ENCODE measurements around the gene CACNB2. TPM values are rescaled to one million over a fixed set of nuclear protein-coding genes. Genes with fewer than 3 reads are reported as not detected.
A peak's percentile ranks its signal among the peaks of the same experiment; 100 is the strongest.

CACNB2 gene
- total RNA-seq, 1 donor from 2014 or later = 1.1 TPM

DNA sequence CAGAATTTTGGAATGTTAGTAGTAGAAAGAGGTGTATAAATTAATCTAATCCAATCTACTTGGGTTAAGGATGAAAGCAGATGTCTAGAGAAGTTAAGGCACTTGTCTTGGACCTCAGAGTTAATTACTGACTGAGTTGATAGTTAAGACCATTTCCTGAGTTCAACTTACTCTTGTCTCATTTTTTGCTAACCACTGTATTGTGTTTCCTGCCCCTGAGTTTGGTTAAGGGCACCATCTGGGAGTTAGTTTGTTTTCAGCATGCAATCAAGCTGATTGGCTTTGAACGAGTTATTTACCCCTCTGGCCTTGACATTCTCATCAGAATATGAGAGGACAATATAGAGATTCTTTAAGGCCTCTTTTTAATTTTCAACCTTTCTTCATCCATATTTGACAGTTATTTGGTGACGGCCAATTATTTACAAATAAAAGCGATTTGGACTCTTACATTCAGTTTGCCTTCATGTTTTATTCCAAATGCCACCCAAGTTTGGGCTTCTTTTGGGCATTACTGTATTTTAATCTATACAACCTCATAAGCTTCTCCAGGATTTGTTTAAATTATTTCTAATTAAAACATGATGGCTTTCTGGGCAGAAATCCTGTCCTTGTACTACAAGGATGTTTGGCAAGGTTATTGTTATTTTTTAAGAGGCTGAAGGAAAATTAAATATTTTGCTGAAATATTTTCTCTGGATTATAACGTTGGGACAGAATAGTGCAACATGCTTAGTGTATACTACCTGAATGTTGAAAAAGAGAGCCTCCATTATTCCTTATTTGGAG, 225.0 kb downstream of the CACNB2 start:
- intact Hi-C loops (cut with micrococcal nuclease) = no loop called here
- no peaks in the 10 kb centered on the region for H3K27me3 Mint-ChIP-seq (ENCODE audit: low read depth)
- no peaks in the 10 kb centered on the region for H3K9me3 Mint-ChIP-seq
- H3K36me3 Mint-ChIP-seq (ENCODE audit: low read depth) = no peaks in the 10 kb centered on the region
- no peak overlapping the region for H3K27ac Mint-ChIP-seq
- DNase-seq (ENCODE audit: low spot score) = no peak
- no peaks in the 10 kb centered on the region for H3K4me1 Mint-ChIP-seq (ENCODE audit: low read depth)
- H3K4me3 Mint-ChIP-seq (ENCODE audit: low read depth) = no peak overlapping the region

DNA sequence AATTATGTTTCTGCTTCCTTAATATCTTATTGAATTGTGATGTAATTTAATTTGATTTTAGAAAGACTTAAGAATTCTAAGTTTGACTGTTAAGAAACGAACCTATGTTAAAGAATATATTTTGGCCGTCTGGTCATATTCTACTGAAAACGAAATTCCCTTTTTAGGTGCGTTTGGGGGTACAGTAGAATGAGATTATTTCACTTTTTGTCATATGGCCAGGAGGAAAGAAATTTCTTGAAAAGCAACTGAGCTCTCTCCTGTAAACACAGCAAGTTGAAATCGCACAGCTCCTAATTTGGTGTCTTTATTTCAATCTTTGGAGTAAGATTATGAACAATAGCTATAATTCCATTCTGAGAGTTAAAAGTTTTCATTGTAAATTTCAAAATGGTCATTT, 227.6 kb downstream of the CACNB2 start:
- no peak for DNase-seq (ENCODE audit: low spot score)
- H3K27me3 Mint-ChIP-seq (ENCODE audit: low read depth) = no peaks in the 10 kb centered on the region
- intact Hi-C loops (cut with micrococcal nuclease) = no loop called here
- no peak overlapping the region for H3K4me3 Mint-ChIP-seq (ENCODE audit: low read depth)
- H3K36me3 Mint-ChIP-seq (ENCODE audit: low read depth) = no peaks in the 10 kb centered on the region
- H3K4me1 Mint-ChIP-seq (ENCODE audit: low read depth) = no peaks in the 10 kb centered on the region
- H3K9me3 Mint-ChIP-seq = no peaks in the 10 kb centered on the region
- H3K27ac Mint-ChIP-seq = no peak overlapping the region

DNA sequence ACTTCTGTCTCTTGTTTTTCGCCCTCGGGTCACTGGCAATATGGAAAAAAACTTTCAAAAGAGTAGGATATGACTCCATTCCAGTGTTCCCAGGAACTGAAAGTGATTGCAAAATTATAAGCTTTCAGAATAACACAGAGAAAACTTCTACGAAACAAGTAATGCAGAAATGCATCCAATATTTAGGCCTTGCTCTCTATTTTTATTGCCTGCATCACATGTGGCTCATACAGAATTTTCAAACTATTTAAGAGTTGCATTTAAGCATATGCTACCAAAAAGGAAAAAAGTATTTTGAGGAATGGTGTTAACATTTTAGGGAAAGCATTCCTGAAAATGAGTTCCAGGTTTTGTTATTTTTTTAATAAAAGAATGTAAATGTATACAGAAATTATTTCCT, 228.0 kb downstream of the CACNB2 start:
- H3K9me3 Mint-ChIP-seq = no peaks in the 10 kb centered on the region
- no peaks in the 10 kb centered on the region for H3K27me3 Mint-ChIP-seq (ENCODE audit: low read depth)
- H3K27ac Mint-ChIP-seq = no peak overlapping the region
- H3K36me3 Mint-ChIP-seq (ENCODE audit: low read depth) = no peaks in the 10 kb centered on the region
- no peaks in the 10 kb centered on the region for H3K4me1 Mint-ChIP-seq (ENCODE audit: low read depth)
- H3K4me3 Mint-ChIP-seq (ENCODE audit: low read depth) = no peak overlapping the region
- no peak for DNase-seq (ENCODE audit: low spot score)
- intact Hi-C loops (cut with micrococcal nuclease) = no loop called here

DNA sequence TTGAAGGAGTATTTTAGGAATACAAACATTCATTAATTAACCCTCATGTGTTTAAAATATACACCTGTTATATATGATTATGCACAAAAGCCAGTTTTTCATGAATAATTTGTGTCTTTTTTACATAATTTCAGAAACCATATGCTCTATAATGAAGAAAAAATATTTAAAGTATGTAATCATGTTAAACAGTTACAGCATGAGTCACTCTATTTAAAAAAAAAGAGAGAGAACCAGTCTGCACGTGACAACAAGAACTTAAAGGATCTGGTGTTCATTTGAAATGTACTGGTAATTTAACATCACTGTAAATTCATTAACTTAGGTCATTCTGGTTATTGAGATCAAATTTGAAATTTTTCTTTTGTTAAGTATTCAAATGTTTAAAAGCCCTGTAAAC, 228.5 kb downstream of the CACNB2 start:
- Mint-ChIP-seq H3K4me1 (ENCODE audit: low read depth) (no peaks in the 10 kb centered on the region), H3K9me3 (no peaks in the 10 kb centered on the region), H3K4me3 (ENCODE audit: low read depth) (no peak overlapping the region), H3K27me3 (ENCODE audit: low read depth) (no peaks in the 10 kb centered on the region), H3K36me3 (ENCODE audit: low read depth) (no peaks in the 10 kb centered on the region), H3K27ac (no peak overlapping the region)
- no peak for DNase-seq (ENCODE audit: low spot score)
- intact Hi-C loops (cut with micrococcal nuclease) = no loop called here

DNA sequence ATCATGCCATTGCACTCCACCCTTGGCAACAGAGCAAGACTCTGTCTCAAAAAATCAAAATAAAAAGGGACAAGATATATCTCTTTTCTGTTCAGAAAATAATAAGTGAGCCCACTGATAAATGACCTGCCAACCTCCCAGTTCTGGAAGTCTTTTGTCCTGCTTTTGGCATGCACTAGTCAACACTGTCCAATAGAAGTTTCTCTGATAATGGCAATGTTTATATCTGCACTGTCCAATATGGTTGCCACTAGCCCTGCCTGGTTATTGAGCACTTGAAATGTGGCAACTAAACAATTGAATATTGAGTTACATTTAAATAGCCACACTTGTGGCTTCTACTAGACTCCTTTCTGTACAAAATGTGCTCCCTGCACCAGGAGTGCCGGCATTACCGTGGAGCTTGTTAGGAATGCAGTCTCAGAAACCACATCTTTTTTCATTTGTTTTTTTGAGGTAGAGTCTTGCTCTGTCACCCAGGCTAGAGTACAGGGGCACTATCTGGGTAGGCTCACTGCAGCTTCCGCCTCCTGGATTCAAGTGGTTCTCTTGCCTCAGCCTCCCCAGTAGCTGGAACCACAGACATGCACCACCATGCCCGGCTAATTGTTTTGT, 229.7 kb downstream of the CACNB2 start:
- no peaks in the 10 kb centered on the region for H3K36me3 Mint-ChIP-seq (ENCODE audit: low read depth)
- no peak overlapping the region for H3K4me3 Mint-ChIP-seq (ENCODE audit: low read depth)
- H3K27ac Mint-ChIP-seq = no peak overlapping the region
- no peaks in the 10 kb centered on the region for H3K9me3 Mint-ChIP-seq
- intact Hi-C loops (cut with micrococcal nuclease) = no loop called here
- H3K27me3 Mint-ChIP-seq (ENCODE audit: low read depth) = no peaks in the 10 kb centered on the region
- H3K4me1 Mint-ChIP-seq (ENCODE audit: low read depth) = no peaks in the 10 kb centered on the region
- DNase-seq (ENCODE audit: low spot score) = no peak

DNA sequence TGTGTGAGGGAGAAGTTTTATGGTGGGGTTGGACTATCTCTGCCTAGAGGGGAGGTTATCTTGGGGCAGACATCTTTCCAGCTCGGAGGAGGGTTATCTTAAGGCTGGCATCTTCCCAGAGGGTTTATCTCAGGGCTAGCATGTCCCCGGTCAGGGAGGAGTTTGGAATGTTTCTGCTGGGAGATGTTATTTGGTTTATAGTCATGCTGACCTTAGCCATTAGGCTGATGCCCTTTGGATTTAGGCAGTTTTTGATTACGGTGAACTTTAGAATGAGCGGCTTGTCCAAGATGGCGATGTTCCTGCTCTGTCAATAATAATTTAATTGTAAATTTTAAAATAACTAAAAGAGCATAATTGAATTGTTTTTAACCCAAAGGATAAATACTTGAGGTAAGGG, 236.4 kb downstream of the CACNB2 start:
- H3K36me3 Mint-ChIP-seq (ENCODE audit: low read depth) = no peaks in the 10 kb centered on the region
- DNase-seq (ENCODE audit: low spot score) = no peak
- no peaks in the 10 kb centered on the region for H3K4me1 Mint-ChIP-seq (ENCODE audit: low read depth)
- no peak overlapping the region for H3K4me3 Mint-ChIP-seq (ENCODE audit: low read depth)
- no peaks in the 10 kb centered on the region for H3K9me3 Mint-ChIP-seq
- H3K27ac Mint-ChIP-seq = no peak overlapping the region
- intact Hi-C loops (cut with micrococcal nuclease) = no loop called here
- H3K27me3 Mint-ChIP-seq (ENCODE audit: low read depth) = no peaks in the 10 kb centered on the region

DNA sequence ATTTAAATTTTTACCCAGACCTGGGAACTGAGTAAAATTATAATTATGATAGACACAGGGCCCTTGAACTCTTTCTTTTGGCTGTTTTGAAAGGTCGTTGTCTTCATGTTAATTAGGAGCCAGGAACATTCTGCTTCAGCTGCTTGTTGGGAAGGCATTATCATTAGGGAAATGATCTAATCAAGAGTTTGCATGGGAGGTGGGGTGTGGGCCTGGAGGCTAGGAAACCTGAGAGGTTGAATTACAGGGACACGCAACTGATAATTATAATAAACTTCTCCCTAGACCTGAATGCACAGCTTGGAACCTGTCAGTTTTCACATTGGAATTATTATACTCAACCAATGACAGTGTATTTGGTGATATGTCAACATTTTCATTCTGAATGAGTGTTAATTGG, 237.7 kb downstream of the CACNB2 start:
- intact Hi-C loops (cut with micrococcal nuclease) = no loop called here
- H3K4me3 Mint-ChIP-seq (ENCODE audit: low read depth) = no peak overlapping the region
- H3K4me1 Mint-ChIP-seq (ENCODE audit: low read depth) = no peaks in the 10 kb centered on the region
- no peak overlapping the region for H3K27ac Mint-ChIP-seq
- DNase-seq (ENCODE audit: low spot score) = no peak
- no peaks in the 10 kb centered on the region for H3K27me3 Mint-ChIP-seq (ENCODE audit: low read depth)
- no peaks in the 10 kb centered on the region for H3K9me3 Mint-ChIP-seq
- no peaks in the 10 kb centered on the region for H3K36me3 Mint-ChIP-seq (ENCODE audit: low read depth)

DNA sequence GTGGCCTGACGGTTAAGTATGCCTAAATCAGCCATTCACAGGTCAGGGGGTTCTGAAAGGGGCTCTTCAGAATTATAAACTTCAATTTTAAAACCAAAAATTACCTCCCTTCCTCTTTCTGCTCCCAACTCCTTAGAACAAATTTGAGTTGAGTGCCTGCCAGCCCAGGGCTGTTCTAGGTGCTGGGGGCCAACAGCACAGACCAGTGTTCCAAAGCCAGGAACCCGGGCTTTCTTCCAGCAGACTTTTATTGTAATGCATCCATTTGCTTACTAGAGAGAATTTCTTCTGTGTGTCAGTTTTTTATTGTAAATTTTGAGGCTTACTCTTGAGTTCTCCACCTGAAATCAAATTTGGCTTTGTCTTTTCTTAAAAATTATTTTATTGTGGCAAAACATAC, 238.5 kb downstream of the CACNB2 start:
- H3K4me1 Mint-ChIP-seq (ENCODE audit: low read depth) = no peaks in the 10 kb centered on the region
- no peaks in the 10 kb centered on the region for H3K9me3 Mint-ChIP-seq
- no peak for DNase-seq (ENCODE audit: low spot score)
- intact Hi-C loops (cut with micrococcal nuclease) = no loop called here
- H3K4me3 Mint-ChIP-seq (ENCODE audit: low read depth) = no peak overlapping the region
- no peaks in the 10 kb centered on the region for H3K27me3 Mint-ChIP-seq (ENCODE audit: low read depth)
- H3K27ac Mint-ChIP-seq = no peak overlapping the region
- no peaks in the 10 kb centered on the region for H3K36me3 Mint-ChIP-seq (ENCODE audit: low read depth)

DNA sequence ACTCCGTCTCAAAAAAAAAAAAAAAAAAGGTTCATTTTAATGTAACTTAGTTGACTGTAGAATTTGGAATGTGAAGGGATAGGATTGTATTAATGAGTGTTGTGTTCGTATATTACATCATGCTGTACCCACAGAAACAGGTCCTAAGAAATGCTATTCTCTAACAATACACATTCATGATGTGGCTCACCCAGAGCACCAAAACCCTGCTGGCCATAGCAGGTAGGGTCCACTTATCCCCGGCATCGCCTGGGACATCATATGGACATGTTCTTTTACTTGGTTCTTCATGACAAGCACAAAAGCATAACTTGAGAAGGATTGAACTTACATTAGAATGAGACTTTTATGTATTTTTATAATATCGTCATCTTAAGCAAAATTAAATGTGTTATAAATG, 241.5 kb downstream of the CACNB2 start:
- H3K4me3 Mint-ChIP-seq (ENCODE audit: low read depth) = no peak overlapping the region
- DNase-seq (ENCODE audit: low spot score) = no peak
- no peaks in the 10 kb centered on the region for H3K27me3 Mint-ChIP-seq (ENCODE audit: low read depth)
- no peaks in the 10 kb centered on the region for H3K9me3 Mint-ChIP-seq
- H3K4me1 Mint-ChIP-seq (ENCODE audit: low read depth) = no peaks in the 10 kb centered on the region
- intact Hi-C loops (cut with micrococcal nuclease) = no loop called here
- no peaks in the 10 kb centered on the region for H3K36me3 Mint-ChIP-seq (ENCODE audit: low read depth)
- no peak overlapping the region for H3K27ac Mint-ChIP-seq

DNA sequence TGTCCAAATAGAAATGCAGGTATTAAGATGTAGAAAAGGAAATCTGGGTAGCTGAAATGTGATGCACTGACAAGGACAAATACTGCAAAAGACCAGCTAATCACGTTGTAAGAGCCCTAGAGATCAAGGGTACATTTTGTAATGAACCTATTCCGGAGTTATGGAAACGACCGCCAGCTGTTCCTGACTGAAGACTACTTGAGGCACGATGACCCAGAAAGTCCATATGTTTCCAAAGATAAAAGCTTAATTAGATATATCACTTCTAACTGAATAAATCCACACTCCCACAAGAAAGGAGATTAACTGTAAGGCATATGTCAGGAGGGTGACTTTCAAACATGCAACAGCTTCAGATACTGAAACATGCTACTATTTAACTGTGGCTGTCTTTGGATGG, 257.7 kb downstream of the CACNB2 start:
- H3K36me3 Mint-ChIP-seq (ENCODE audit: low read depth) = no peaks in the 10 kb centered on the region
- intact Hi-C loops (cut with micrococcal nuclease) = no loop called here
- H3K9me3 Mint-ChIP-seq = no peaks in the 10 kb centered on the region
- no peak overlapping the region for H3K27ac Mint-ChIP-seq
- no peak for DNase-seq (ENCODE audit: low spot score)
- peaks cover 17% of the 10 kb centered on the region for H3K27me3 Mint-ChIP-seq (ENCODE audit: low read depth)
- peaks cover 10% of the 10 kb centered on the region for H3K4me1 Mint-ChIP-seq (ENCODE audit: low read depth)
- H3K4me3 Mint-ChIP-seq (ENCODE audit: low read depth) = no peak overlapping the region

DNA sequence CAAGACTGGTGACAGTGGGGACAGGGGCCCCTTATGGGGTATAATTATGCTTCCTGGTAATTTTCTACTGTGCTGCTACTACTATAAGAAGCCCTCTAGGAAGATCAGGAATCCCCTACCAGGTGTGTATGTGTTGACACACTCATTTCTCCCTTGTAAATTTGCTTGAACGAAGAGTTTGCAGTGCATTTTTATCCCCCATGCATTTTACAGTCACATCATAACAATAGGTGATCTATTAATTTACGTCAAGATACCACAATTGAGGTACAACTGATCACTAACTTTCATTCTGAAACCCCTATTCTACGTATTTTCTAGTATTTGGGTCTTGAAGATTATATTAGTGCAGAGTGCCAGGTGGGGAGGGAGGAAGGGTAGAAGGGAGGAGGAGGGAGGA, 258.9 kb downstream of the CACNB2 start:
- intact Hi-C loops (cut with micrococcal nuclease) = no loop called here
- H3K4me3 Mint-ChIP-seq (ENCODE audit: low read depth) = no peak overlapping the region
- H3K27ac Mint-ChIP-seq = no peak overlapping the region
- H3K36me3 Mint-ChIP-seq (ENCODE audit: low read depth) = no peaks in the 10 kb centered on the region
- peaks cover 21% of the 10 kb centered on the region for H3K27me3 Mint-ChIP-seq (ENCODE audit: low read depth)
- no peak for DNase-seq (ENCODE audit: low spot score)
- peaks cover 10% of the 10 kb centered on the region for H3K4me1 Mint-ChIP-seq (ENCODE audit: low read depth)
- no peaks in the 10 kb centered on the region for H3K9me3 Mint-ChIP-seq

DNA sequence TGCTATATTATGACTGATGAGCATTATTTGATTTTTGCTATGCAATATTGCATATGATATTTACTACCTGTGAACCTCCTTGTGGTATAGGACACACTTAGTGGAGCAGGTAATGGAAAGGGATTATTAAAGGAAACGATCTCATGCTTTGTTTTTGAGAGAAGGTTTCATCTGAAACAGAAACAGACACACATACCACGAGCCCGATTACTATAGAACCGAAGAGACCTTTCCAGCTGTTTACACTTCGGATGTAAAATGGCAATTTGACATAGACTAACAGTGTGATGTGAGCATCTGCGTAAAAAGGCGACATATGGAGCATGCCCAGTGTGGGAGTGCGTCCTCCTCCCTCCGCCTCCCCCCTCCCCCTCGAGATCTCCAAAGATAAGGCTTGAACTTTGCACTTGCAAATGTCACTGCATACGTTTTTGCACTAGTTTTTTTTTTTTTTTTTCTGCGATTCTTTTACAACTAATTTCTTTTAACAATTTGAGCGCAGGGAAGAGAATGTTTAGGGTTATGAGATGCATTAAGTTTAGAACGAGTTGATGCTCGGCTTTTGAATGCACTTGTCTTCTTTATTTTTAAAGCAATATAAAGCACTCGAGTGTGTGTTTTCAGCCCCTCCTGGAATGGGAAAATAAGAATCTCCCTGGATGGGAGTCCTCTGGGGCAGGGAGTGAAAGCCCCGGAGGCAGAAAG, 260.1 kb downstream of the CACNB2 start:
- peak; percentile 18 for DNase-seq (ENCODE audit: low spot score)

DNA sequence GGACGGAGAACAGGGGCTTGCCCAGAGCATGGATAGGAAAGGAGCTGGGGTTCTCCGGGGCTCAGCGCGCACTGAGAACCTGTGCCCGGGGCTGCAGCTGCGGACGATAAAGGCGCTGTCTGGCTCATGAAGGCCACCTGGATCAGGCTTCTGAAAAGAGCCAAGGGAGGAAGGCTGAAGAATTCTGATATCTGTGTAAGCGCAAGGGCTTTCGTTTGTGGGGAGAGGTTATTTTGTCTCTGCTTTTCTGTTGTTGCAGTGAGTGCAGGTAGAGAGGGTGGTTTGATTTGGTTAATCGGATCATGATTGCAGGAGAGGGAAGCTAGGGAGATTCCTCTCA, 260.7 kb downstream of the CACNB2 start:
- peaks cover 10% of the 10 kb centered on the region for H3K4me1 Mint-ChIP-seq (ENCODE audit: low read depth)
- DNase-seq (ENCODE audit: low spot score) = no peak
- H3K27me3 Mint-ChIP-seq (ENCODE audit: low read depth) = peaks cover 25% of the 10 kb centered on the region
- H3K36me3 Mint-ChIP-seq (ENCODE audit: low read depth) = no peaks in the 10 kb centered on the region
- no peak overlapping the region for H3K27ac Mint-ChIP-seq
- H3K4me3 Mint-ChIP-seq (ENCODE audit: low read depth) = peak overlapping the region; percentile 76
- H3K9me3 Mint-ChIP-seq = no peaks in the 10 kb centered on the region
- intact Hi-C loops (cut with micrococcal nuclease) = loop anchor here (5.0 kb wide), 1 partner anchor 256 kb away; the partner anchor contains the start of gene ARL5B

More for the DNA sequence above, 260.1 kb downstream of the CACNB2 start:
- Mint-ChIP-seq H3K36me3 (ENCODE audit: low read depth) (no peaks in the 10 kb centered on the region), H3K4me3 (ENCODE audit: low read depth) (peak overlapping the region; percentile 76), H3K4me1 (ENCODE audit: low read depth) (peaks cover 10% of the 10 kb centered on the region), H3K27ac (peak overlapping the region; percentile 54), H3K27me3 (ENCODE audit: low read depth) (peaks cover 25% of the 10 kb centered on the region), H3K9me3 (no peaks in the 10 kb centered on the region)
- intact Hi-C loops (cut with micrococcal nuclease) = loop anchor here (5.0 kb wide), 1 partner anchor 257 kb away; the partner anchor contains the start of gene ARL5B
